HAP-1 (cell line): ENCODE results near the gene TSC22D1.
A peak's percentile ranks its signal among the peaks of the same experiment; 100 is the strongest.
"Not testable (repeated sequence)": the region's sequence is repeated elsewhere in the genome, so short reads cannot be mapped to it uniquely, and the experiment has no call there.

ENCODE experiments used
- DNase-seq, 2 experiments: peaks; one replicate each; pipeline ENCODE4 v3.0.0-alpha.2; 2016 to 2020; ENCODE audit warnings: low spot score in 2 of 2
- H3K27me3 ChIP-seq: fragments of 250-450 bp; sonication (Bioruptor Pico); 2 replicates; pipeline ENCODE4 v1.5.1; 2020; ENCODE audit warnings: low read depth, mild to moderate bottlenecking, moderate library complexity
- H3K36me3 ChIP-seq: fragments of 250-450 bp; sonication (Bioruptor Pico); replicated peaks from 2 replicates; pipeline ENCODE4 v1.5.1; 2020; ENCODE audit warnings: mild to moderate bottlenecking
- H3K4me1 ChIP-seq: fragments of 250-450 bp; sonication (Bioruptor Pico); 2 replicates; pipeline ENCODE4 v1.5.1; 2020; ENCODE audit warnings: mild to moderate bottlenecking
- H3K4me3 ChIP-seq: fragments of 250-450 bp; sonication (Bioruptor Pico); 2 replicates; pipeline ENCODE4 v1.5.1; 2020; ENCODE audit warnings: mild to moderate bottlenecking, moderate library complexity
- H3K9me3 ChIP-seq: fragments of 250-450 bp; sonication (Bioruptor Pico); 2 replicates; pipeline ENCODE4 v1.5.1; 2020; ENCODE audit warnings: mild to moderate bottlenecking, moderate library complexity
- in situ Hi-C: fragments of 300-500 bp; cut with MboI; formaldehyde crosslinking; loops from 3 replicates; pipeline ENCODE4 v1.14.3; 2020; ENCODE audit warnings: low sequenced_read_pairs, inconsistent platforms, mixed read lengths

TSC22D1 gene

DNA sequence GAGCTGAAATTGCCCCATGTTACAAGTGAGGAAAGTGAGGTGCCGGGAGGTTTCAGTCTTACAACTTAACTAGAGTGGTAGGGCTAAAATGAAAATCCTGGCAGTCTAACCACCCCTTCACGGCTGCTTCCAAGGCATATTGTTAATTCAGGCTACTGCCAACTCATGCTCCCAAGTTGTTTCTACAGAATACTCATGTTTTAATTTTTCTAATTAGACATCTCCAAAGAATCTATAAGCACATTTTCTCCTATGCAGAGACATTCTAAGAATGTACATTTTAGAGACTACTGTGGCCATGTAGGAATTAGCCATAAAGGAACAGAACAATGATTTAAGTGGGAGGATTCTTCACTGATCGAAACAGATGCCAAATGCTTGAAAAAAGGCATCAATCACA is 7.0 kb upstream of the TSC22D1 start:
- in situ Hi-C loops, result no loop called here
- Histone ChIP-seq H3K27me3 (no peaks in the 10 kb centered on the region), H3K4me3 (no peak overlapping the region), H3K4me1 (peaks cover 18% of the 10 kb centered on the region), H3K9me3 (no peaks in the 10 kb centered on the region), H3K36me3 (no peaks in the 10 kb centered on the region)
- DNase-seq, result no peak

DNA sequence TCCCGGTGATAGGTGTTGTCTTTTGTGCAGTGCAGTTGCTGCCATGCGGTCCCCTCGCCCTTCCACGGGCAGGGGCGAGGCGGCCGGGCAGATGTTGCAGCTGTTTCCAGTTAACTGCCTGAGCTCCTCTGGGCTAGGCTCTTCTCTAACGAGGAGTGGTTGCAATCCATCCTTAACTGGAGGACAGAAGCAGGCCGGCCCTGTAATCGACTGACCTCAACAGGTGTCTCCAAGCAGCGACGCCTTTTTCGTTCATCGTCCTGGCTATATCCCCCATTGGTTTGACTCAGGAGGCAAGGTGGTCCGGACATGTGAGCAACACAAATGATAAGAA is 1.9 kb upstream of the TSC22D1 start:
- H3K36me3 ChIP-seq, result peaks cover 16% of the 10 kb centered on the region
- H3K4me1 ChIP-seq, result peaks cover 42% of the 10 kb centered on the region
- H3K27me3 ChIP-seq, result no peaks in the 10 kb centered on the region
- H3K4me3 ChIP-seq, result peak overlapping the region; percentile 82
- peak in 1 of 2 experiments; percentile 17 for DNase-seq
- no peaks in the 10 kb centered on the region for H3K9me3 ChIP-seq
- in situ Hi-C loops, result no loop called here

DNA sequence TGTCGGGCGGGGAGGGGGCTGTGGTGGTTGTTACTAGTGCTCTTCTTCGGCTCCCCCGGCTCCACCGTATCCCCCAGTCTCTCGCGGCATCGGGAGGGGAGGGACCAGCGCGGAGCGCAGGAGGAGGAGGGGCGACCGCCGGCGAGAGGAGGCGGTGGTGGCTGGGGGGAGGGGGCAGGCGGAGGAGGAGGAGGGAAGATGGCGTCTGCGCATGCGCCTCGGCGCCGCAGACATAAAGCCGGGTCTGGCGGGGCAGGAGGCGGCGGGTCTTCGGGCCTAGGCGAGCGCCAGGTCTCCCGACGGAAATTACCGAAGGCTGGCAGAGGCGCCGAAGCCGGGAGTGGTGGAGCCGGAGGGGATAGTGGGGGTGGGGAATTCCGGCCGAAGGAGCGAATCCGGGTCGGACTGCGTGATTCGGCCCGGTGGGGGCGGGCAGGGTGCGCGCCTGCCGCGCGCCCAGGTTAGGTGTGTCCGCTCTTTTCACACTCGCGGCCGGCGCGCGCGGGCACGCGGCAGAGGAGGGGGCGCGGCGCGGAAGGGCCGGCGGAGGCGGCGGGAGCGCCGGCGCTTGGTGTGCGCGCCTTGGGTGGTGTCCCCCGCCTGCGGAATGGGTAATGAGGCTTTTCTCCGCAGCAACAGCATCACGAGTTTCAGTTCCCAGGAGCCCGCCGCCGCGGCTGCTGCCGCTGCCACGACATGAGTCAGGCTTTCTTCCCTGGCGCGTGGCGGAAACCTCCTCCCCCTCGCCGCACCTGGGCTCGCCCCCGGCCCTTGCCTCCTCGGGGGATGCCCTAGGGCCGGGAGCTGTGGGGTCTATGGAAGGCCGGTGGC is 1.3 kb upstream of the TSC22D1 start:
- Histone ChIP-seq H3K4me1 (peaks cover 42% of the 10 kb centered on the region), H3K36me3 (peaks cover 16% of the 10 kb centered on the region), H3K4me3 (peak overlapping the region; percentile 82), H3K9me3 (no peaks in the 10 kb centered on the region), H3K27me3 (no peaks in the 10 kb centered on the region)
- in situ Hi-C loops, result no loop called here
- peak; percentile 95 to 99 for DNase-seq

DNA sequence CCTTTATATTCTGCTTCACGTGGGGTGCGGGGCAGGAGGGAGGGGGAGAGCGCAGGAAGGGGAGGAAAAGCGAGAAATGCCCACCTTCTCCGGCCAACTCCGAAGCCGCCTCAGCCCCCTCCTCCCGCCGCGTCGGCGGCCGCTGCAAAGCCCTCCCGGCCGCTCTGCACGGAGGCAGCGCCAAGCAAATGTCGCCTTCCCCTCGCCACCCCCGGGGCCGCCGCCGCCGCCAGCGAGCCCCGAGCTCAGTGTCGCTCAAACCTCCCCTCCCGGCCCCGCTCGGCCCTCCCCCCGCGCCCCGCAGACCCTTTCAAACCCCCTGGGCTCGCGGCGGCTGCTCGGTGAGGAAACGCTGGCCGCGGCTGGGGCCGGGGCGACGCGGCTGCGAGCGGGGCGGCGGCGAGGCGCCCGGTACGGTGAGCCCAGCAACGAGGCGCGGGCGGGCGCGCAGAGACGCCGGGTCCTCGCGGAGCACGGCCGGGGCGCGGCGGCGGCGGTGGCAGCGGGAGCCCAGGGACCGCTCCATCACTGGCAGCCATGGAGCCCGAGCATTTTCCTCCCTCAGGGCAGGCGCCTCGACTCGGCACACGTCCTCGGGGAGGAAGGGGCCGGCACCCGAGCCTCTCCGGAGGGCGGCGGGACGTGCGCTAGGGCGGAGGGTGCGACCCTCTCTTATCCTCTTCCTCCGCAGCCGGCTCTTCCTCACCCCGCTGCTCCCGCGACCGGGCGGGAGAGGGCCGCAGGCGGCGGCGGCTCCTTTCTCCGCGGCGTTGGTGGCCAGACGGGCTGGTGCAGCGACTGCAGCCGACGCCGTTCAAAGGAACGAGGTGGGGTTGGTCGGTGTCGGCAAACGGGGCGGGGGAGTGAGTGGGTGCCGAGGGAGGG is 463 bp upstream of the TSC22D1 start:
- Histone ChIP-seq H3K36me3 (peaks cover 16% of the 10 kb centered on the region), H3K4me1 (peaks cover 42% of the 10 kb centered on the region), H3K4me3 (peak overlapping the region; percentile 82), H3K9me3 (no peaks in the 10 kb centered on the region), H3K27me3 (no peaks in the 10 kb centered on the region)
- in situ Hi-C loops, result no loop called here
- DNase-seq, result peak in 1 of 2 experiments; percentile 29

DNA sequence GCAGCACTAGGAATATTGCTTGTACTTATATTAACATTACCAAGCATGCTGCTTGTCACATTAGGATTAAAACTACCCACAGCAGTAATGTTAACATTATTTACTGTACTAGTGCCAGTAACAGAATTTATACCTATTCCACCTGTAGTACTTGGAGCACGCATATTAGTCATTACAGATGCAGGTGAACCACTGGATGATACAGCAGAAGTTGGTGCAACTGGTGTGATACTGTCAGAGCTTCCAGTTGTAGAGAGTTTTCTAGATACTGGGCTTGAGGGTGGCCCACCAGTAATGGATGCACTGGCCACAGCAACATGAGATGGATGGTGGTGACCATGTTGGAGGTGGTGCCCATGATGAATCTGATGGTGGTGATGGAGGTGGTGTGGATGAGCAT is 1.1 kb downstream of the TSC22D1 start:
- no peak for DNase-seq
- in situ Hi-C loops, result no loop called here
- H3K9me3 ChIP-seq, result no peaks in the 10 kb centered on the region
- H3K36me3 ChIP-seq, result peaks cover 16% of the 10 kb centered on the region
- peaks cover 50% of the 10 kb centered on the region for H3K4me1 ChIP-seq
- H3K4me3 ChIP-seq, result peak overlapping the region; percentile 82
- no peaks in the 10 kb centered on the region for H3K27me3 ChIP-seq

- Histone ChIP-seq H3K4me1 (peaks cover 46% of the 10 kb centered on the region), H3K27me3 (no peaks in the 10 kb centered on the region), H3K9me3 (no peaks in the 10 kb centered on the region), H3K4me3 (no peak overlapping the region), H3K36me3 (peaks cover 16% of the 10 kb centered on the region)
- DNase-seq, result no peak
- in situ Hi-C loops, result no loop called here
Measured at GRCh38 chr13:44574466-44574855, 1.7 kb downstream of the TSC22D1 start.

DNA sequence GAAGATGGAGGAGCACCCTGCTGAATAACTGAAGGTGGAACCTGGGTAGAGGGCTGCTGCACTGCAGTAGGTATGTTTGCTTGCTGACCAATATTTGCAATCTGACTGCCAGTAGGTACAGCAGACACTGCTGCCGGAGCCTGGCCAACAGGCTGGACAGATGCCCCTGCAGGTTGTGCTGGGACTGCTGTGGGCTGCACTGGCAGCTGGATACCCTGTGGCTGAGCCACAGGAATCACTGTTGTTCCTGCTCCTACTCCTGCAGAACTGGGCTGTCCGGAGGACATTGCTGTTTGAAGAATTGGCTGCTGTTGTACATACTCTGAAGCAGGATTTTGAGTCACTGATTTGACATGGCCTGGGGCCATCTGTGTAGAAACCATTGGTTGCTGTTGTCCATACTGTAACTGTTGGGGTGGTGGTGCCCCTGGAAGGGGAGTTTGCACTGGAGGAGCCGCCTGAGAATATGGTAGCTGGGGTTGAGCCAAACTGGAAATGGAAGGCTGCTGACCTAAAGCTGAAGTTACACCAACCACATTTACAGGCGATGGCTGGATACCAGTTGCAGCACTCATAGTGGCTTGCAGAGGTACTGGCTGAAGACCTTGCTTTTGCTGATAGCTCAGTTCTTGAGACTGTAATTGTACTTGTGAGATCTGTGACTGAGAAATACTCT is 2.2 kb downstream of the TSC22D1 start:
- Histone ChIP-seq H3K4me3 (peak overlapping the region; percentile 17), H3K36me3 (peaks cover 16% of the 10 kb centered on the region), H3K27me3 (no peaks in the 10 kb centered on the region), H3K9me3 (no peaks in the 10 kb centered on the region), H3K4me1 (peaks cover 44% of the 10 kb centered on the region)
- peak; percentile 50 to 58 for DNase-seq
- in situ Hi-C loops, result no loop called here

GRCh38 chr13:44573071-44573470 is 3.1 kb downstream of the TSC22D1 start:
- in situ Hi-C loops, result no loop called here
- Histone ChIP-seq H3K27me3 (no peaks in the 10 kb centered on the region), H3K4me3 (peak overlapping the region; percentile 17), H3K9me3 (no peaks in the 10 kb centered on the region), H3K4me1 (peaks cover 35% of the 10 kb centered on the region), H3K36me3 (peaks cover 16% of the 10 kb centered on the region)
- peak in 1 of 2 experiments; percentile 30 for DNase-seq

DNA sequence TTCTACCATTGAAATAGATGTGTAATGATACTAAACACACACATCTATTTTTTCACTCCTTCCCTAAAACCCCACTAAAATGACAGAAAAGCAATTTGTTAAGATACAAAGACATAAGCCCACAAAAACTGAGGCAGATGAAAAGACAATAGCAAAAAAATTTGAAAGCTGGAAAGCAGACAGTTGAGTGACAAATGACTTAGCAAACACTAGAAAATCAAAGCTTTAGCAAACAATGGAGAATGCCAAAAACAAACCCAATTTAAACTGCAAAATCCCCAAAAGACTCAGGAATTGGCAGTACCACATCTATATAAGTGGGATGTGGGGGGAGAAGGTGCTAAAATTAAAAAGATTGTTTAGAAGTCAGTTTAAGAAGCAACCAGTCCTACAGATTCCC is 9.5 kb downstream of the TSC22D1 start:
- no peak for DNase-seq
- H3K4me3 ChIP-seq, result no peak overlapping the region
- in situ Hi-C loops, result no loop called here

GRCh38 chr13:44565881-44566280 is 10.2 kb downstream of the TSC22D1 start:
- no peaks in the 10 kb centered on the region for H3K27me3 ChIP-seq
- no peak overlapping the region for H3K4me3 ChIP-seq
- no peaks in the 10 kb centered on the region for H3K9me3 ChIP-seq
- H3K36me3 ChIP-seq, result no peaks in the 10 kb centered on the region
- in situ Hi-C loops, result no loop called here
- peaks cover 25% of the 10 kb centered on the region for H3K4me1 ChIP-seq
- DNase-seq, result no peak

More for the DNA sequence above, 9.5 kb downstream of the TSC22D1 start:
- H3K36me3 ChIP-seq, result no peaks in the 10 kb centered on the region
- peaks cover 32% of the 10 kb centered on the region for H3K4me1 ChIP-seq
- H3K9me3 ChIP-seq, result no peaks in the 10 kb centered on the region
- no peaks in the 10 kb centered on the region for H3K27me3 ChIP-seq

GRCh38 chr13:44564936-44565335 is 11.2 kb downstream of the TSC22D1 start:
- H3K27me3 ChIP-seq, result no peaks in the 10 kb centered on the region
- H3K4me3 ChIP-seq, result no peak overlapping the region
- no peaks in the 10 kb centered on the region for H3K36me3 ChIP-seq
- peaks cover 20% of the 10 kb centered on the region for H3K4me1 ChIP-seq
- H3K9me3 ChIP-seq, result no peaks in the 10 kb centered on the region
- DNase-seq, result no peak
- in situ Hi-C loops, result no loop called here

GRCh38 chr13:44562853-44563252 is 13.3 kb downstream of the TSC22D1 start:
- in situ Hi-C loops, result not testable (repeated sequence)

DNA sequence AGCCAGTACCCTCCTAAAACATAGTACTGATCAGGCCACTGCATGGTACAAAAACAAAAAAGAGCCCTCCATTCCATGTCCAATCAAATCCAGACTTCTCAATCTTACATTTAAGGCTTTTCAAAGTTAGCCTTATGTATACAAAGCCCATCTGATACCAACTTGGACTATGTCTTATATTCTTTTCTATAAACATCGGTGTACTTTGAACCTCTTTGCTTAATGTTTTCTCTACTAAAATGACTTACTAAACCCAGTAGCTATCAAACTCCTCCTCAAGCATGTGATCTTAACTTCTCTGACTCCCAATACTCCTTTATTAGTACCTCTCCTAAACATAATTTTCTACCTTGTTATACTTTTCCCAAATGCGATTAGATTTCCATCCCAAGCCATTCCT is 14.8 kb downstream of the TSC22D1 start:
- in situ Hi-C loops, result no loop called here
- Histone ChIP-seq H3K4me3 (no peak overlapping the region), H3K4me1 (peaks cover 5% of the 10 kb centered on the region), H3K9me3 (no peaks in the 10 kb centered on the region), H3K27me3 (no peaks in the 10 kb centered on the region), H3K36me3 (no peaks in the 10 kb centered on the region)
- no peak for DNase-seq

More at GRCh38 chr13:44562853-44563252, 13.3 kb downstream of the TSC22D1 start:
- peaks cover 20% of the 10 kb centered on the region for H3K4me1 ChIP-seq
- H3K27me3 ChIP-seq, H3K36me3 ChIP-seq, H3K4me3 ChIP-seq, DNase-seq, H3K9me3 ChIP-seq: not testable (repeated sequence)
